ENCODE results near the gene NR1D2.

Gene NR1D2

GRCh38 chr3:23996095-23996524 is 51.0 kb downstream of the NR1D2 start:
- Histone ChIP-seq H3K36me3 (ENCODE audit: control insufficient read depth in 1 of 2, insufficient read depth in 2 of 2, low read depth in 1 of 2, low read length in 2 of 2) (no peaks in the 10 kb centered on the region), H4K91ac (ENCODE audit: low read length) (no peak overlapping the region), H2BK5ac (ENCODE audit: low read depth, low read length, poor library complexity, severe bottlenecking) (no peak overlapping the region), H3K23ac (ENCODE audit: low read length in 2 of 2) (no peak overlapping the region), H3K79me1 (replicated peaks; ENCODE audit: low read length, poor library complexity, severe bottlenecking) (no peaks in the 10 kb centered on the region), H3K4ac (ENCODE audit: low read depth in 1 of 2, low read length in 2 of 2) (no peak overlapping the region), H3K4me1 (ENCODE audit: control insufficient read depth, insufficient read depth, low read depth, low read length) (no peaks in the 10 kb centered on the region), H3K18ac (ENCODE audit: low read depth in 1 of 2, low read length in 2 of 2) (no peak overlapping the region), H2BK120ac (ENCODE audit: low read depth, low read length) (no peak overlapping the region), H2AFZ (ENCODE audit: low read depth, low read length) (no peak overlapping the region), H2BK12ac (ENCODE audit: low read length in 2 of 2) (no peak overlapping the region), H2AK5ac (ENCODE audit: low read length, severe bottlenecking) (no peak overlapping the region), H3K27ac (ENCODE audit: low read length, poor library complexity, severe bottlenecking) (no peak overlapping the region), H3K9ac (ENCODE audit: low read length) (peak overlapping the region; percentile 30), H2BK15ac (ENCODE audit: low read depth, poor library complexity, severe bottlenecking) (no peak overlapping the region), H3K14ac (ENCODE audit: low read length in 2 of 2) (no peak overlapping the region), H3K4me2 (ENCODE audit: low read length, poor library complexity, severe bottlenecking) (no peak overlapping the region), H4K8ac (ENCODE audit: low read length) (no peak overlapping the region), H3K9me3 (ENCODE audit: control insufficient read depth, low read length) (no peaks in the 10 kb centered on the region), H3K4me3 (ENCODE audit: insufficient read depth in 1 of 2, low read depth in 1 of 2, low read length in 2 of 2) (no peak overlapping the region), H3K27me3 (ENCODE audit: control insufficient read depth in 1 of 2, insufficient read depth in 1 of 2, low read length in 2 of 2) (no peaks in the 10 kb centered on the region)
- peak; percentile 12 for DNase-seq
- 40% methylated on average over 1 of the region's 3 CpGs for WGBS

- Histone ChIP-seq H3K14ac (ENCODE audit: low read length in 2 of 2) (no peak overlapping the region), H2BK12ac (ENCODE audit: low read length in 2 of 2) (no peak overlapping the region), H2BK5ac (ENCODE audit: low read depth, low read length, poor library complexity, severe bottlenecking) (no peak overlapping the region), H4K8ac (ENCODE audit: low read length) (no peak overlapping the region), H2AK5ac (ENCODE audit: low read length, severe bottlenecking) (no peak overlapping the region), H4K91ac (ENCODE audit: low read length) (no peak overlapping the region), H2BK120ac (ENCODE audit: low read depth, low read length) (no peak overlapping the region), H3K79me1 (replicated peaks; ENCODE audit: low read length, poor library complexity, severe bottlenecking) (no peaks in the 10 kb centered on the region), H3K36me3 (ENCODE audit: control insufficient read depth in 1 of 2, insufficient read depth in 2 of 2, low read depth in 1 of 2, low read length in 2 of 2) (no peaks in the 10 kb centered on the region), H2AFZ (ENCODE audit: low read depth, low read length) (no peak overlapping the region), H3K9ac (ENCODE audit: low read length) (peak overlapping the region; percentile 72), H3K4me1 (ENCODE audit: control insufficient read depth, insufficient read depth, low read depth, low read length) (no peaks in the 10 kb centered on the region), H3K4me2 (ENCODE audit: low read length, poor library complexity, severe bottlenecking) (peak overlapping the region; percentile 13), H3K27ac (ENCODE audit: low read length, poor library complexity, severe bottlenecking) (no peak overlapping the region), H3K18ac (ENCODE audit: low read depth in 1 of 2, low read length in 2 of 2) (no peak overlapping the region), H3K4me3 (ENCODE audit: insufficient read depth in 1 of 2, low read depth in 1 of 2, low read length in 2 of 2) (peak overlapping the region in 1 of 2 experiments; percentile 56), H3K9me3 (ENCODE audit: control insufficient read depth, low read length) (no peaks in the 10 kb centered on the region), H2BK15ac (ENCODE audit: low read depth, poor library complexity, severe bottlenecking) (no peak overlapping the region), H3K27me3 (ENCODE audit: control insufficient read depth in 1 of 2, insufficient read depth in 1 of 2, low read length in 2 of 2) (no peaks in the 10 kb centered on the region), H3K4ac (ENCODE audit: low read depth in 1 of 2, low read length in 2 of 2) (no peak overlapping the region), H3K23ac (ENCODE audit: low read length in 2 of 2) (no peak overlapping the region)
- peak; percentile 70 for DNase-seq
- WGBS, result 6% methylated on average over 5 of the region's 5 CpGs
Measured at GRCh38 chr3:23999012-23999641, 54.0 kb downstream of the NR1D2 start.

GRCh38 chr3:24002129-24002528 is 57.0 kb downstream of the NR1D2 start:
- 100% methylated on average over 1 of the region's 4 CpGs for whole genome bisulfite sequencing
- no peak overlapping the region for H2AFZ ChIP-seq (ENCODE audit: low read depth, low read length)

GRCh38 chr3:24003466-24003865 is 58.4 kb downstream of the NR1D2 start:
- Histone ChIP-seq H3K14ac (ENCODE audit: low read length in 2 of 2) (no peak overlapping the region), H3K9me3 (ENCODE audit: control insufficient read depth, low read length) (no peaks in the 10 kb centered on the region), H3K4me1 (ENCODE audit: control insufficient read depth, insufficient read depth, low read depth, low read length) (no peaks in the 10 kb centered on the region), H3K79me1 (replicated peaks; ENCODE audit: low read length, poor library complexity, severe bottlenecking) (no peaks in the 10 kb centered on the region), H2AK5ac (ENCODE audit: low read length, severe bottlenecking) (no peak overlapping the region), H3K4me2 (ENCODE audit: low read length, poor library complexity, severe bottlenecking) (no peak overlapping the region), H3K9ac (ENCODE audit: low read length) (no peak overlapping the region), H2AFZ (ENCODE audit: low read depth, low read length) (no peak overlapping the region), H2BK5ac (ENCODE audit: low read depth, low read length, poor library complexity, severe bottlenecking) (no peak overlapping the region), H4K91ac (ENCODE audit: low read length) (no peak overlapping the region), H2BK12ac (ENCODE audit: low read length in 2 of 2) (no peak overlapping the region), H3K18ac (ENCODE audit: low read depth in 1 of 2, low read length in 2 of 2) (no peak overlapping the region), H2BK120ac (ENCODE audit: low read depth, low read length) (no peak overlapping the region), H4K8ac (ENCODE audit: low read length) (no peak overlapping the region), H3K27ac (ENCODE audit: low read length, poor library complexity, severe bottlenecking) (no peak overlapping the region), H2BK15ac (ENCODE audit: low read depth, poor library complexity, severe bottlenecking) (no peak overlapping the region), H3K23ac (ENCODE audit: low read length in 2 of 2) (no peak overlapping the region), H3K27me3 (ENCODE audit: control insufficient read depth in 1 of 2, insufficient read depth in 1 of 2, low read length in 2 of 2) (no peaks in the 10 kb centered on the region), H3K36me3 (ENCODE audit: control insufficient read depth in 1 of 2, insufficient read depth in 2 of 2, low read depth in 1 of 2, low read length in 2 of 2) (no peaks in the 10 kb centered on the region), H3K4ac (ENCODE audit: low read depth in 1 of 2, low read length in 2 of 2) (no peak overlapping the region), H3K4me3 (ENCODE audit: insufficient read depth in 1 of 2, low read depth in 1 of 2, low read length in 2 of 2) (no peak overlapping the region)
- WGBS, result 70% methylated on average over 3 of the region's 3 CpGs
- no peak for DNase-seq

More at GRCh38 chr3:24002129-24002528, 57.0 kb downstream of the NR1D2 start:
- H3K27ac ChIP-seq (ENCODE audit: low read length, poor library complexity, severe bottlenecking), result no peak overlapping the region
- H3K9me3 ChIP-seq (ENCODE audit: control insufficient read depth, low read length), result no peaks in the 10 kb centered on the region
- no peak overlapping the region for H2BK120ac ChIP-seq (ENCODE audit: low read depth, low read length)
- no peak overlapping the region for H4K8ac ChIP-seq (ENCODE audit: low read length)
- no peaks in the 10 kb centered on the region for H3K36me3 ChIP-seq (ENCODE audit: control insufficient read depth in 1 of 2, insufficient read depth in 2 of 2, low read depth in 1 of 2, low read length in 2 of 2)
- H3K27me3 ChIP-seq (ENCODE audit: control insufficient read depth in 1 of 2, insufficient read depth in 1 of 2, low read length in 2 of 2), result no peaks in the 10 kb centered on the region
- no peak overlapping the region for H3K18ac ChIP-seq (ENCODE audit: low read depth in 1 of 2, low read length in 2 of 2)
- no peak overlapping the region for H3K14ac ChIP-seq (ENCODE audit: low read length in 2 of 2)
- no peaks in the 10 kb centered on the region for H3K4me1 ChIP-seq (ENCODE audit: control insufficient read depth, insufficient read depth, low read depth, low read length)
- H2BK12ac ChIP-seq (ENCODE audit: low read length in 2 of 2), result peak overlapping the region in 1 of 2 experiments; percentile 24
- H2BK5ac ChIP-seq (ENCODE audit: low read depth, low read length, poor library complexity, severe bottlenecking), result no peak overlapping the region
- no peak overlapping the region for H3K23ac ChIP-seq (ENCODE audit: low read length in 2 of 2)
- no peaks in the 10 kb centered on the region for H3K79me1 ChIP-seq (replicated peaks; ENCODE audit: low read length, poor library complexity, severe bottlenecking)
- H3K4me2 ChIP-seq (ENCODE audit: low read length, poor library complexity, severe bottlenecking), result no peak overlapping the region
- H3K9ac ChIP-seq (ENCODE audit: low read length), result no peak overlapping the region
- no peak overlapping the region for H4K91ac ChIP-seq (ENCODE audit: low read length)
- no peak overlapping the region for H2AK5ac ChIP-seq (ENCODE audit: low read length, severe bottlenecking)
- H2BK15ac ChIP-seq (ENCODE audit: low read depth, poor library complexity, severe bottlenecking), result no peak overlapping the region
- H3K4ac ChIP-seq (ENCODE audit: low read depth in 1 of 2, low read length in 2 of 2), result no peak overlapping the region
- DNase-seq, result no peak
- no peak overlapping the region for H3K4me3 ChIP-seq (ENCODE audit: insufficient read depth in 1 of 2, low read depth in 1 of 2, low read length in 2 of 2)

Data from mesenchymal stem cell (in vitro differentiated cells and primary cell).